Common myeloid progenitor, CD34-positive (primary cell): ENCODE measurements around the gene ZNF575.
"Not testable (repeated sequence)": the region's sequence is repeated elsewhere in the genome, so short reads cannot be mapped to it uniquely, and the experiment has no call there.

Source experiments
- CTCF ChIA-PET: fragments of 350-600 bp; sonication (Branson Sonifier 250); formaldehyde crosslinking; loops from one replicate; lab custom pipeline; 2021; ENCODE audit warnings: antibody characterized with exemption; lab: Charles Lee
- POLR2A ChIA-PET: fragments of 350-600 bp; sonication (Branson Sonifier 250); formaldehyde crosslinking; loops from one replicate; lab custom pipeline; 2021; ENCODE audit warnings: antibody characterized with exemption; lab: Charles Lee
- DNase-seq, 3 donors: peaks; one replicate each; pipeline versions ENCODE4 v3.0.0 to v3.0.0-alpha.2; 2013
- H3K27ac ChIP-seq, 2 experiments: 1 replicate in 1 of 2; 2 replicates in 1 of 2; pipeline ENCODE4 v1.7.0; 2013; ENCODE audit warnings: inconsistent platforms in 2 of 2, low read length in 2 of 2, mild to moderate bottlenecking in 2 of 2, low read depth in 1 of 2, moderate library complexity in 1 of 2; ENCODE audit not compliant: severe bottlenecking in 2 of 2, insufficient read depth in 1 of 2, poor library complexity in 1 of 2
- H3K27me3 ChIP-seq, 5 experiments: replicated peaks in 2 of 5; 1 replicate in 3 of 5; 2 replicates in 2 of 5; pipeline versions ENCODE4 v1.6.1 to v1.7.0; 2013; ENCODE audit warnings: low read length in 4 of 5, mild to moderate bottlenecking in 2 of 5, moderate library complexity in 2 of 5, inconsistent platforms in 1 of 5; ENCODE audit not compliant: insufficient read depth in 5 of 5, control insufficient read depth in 4 of 5
- H3K36me3 ChIP-seq, 4 experiments: 1 replicate in 2 of 4; 2 replicates in 2 of 4; pipeline versions ENCODE4 v1.6.1 to v1.7.0; 2013; ENCODE audit warnings: low read length in 3 of 4, control low read depth in 1 of 4, mild to moderate bottlenecking in 1 of 4; ENCODE audit not compliant: control insufficient read depth in 4 of 4, insufficient read depth in 4 of 4
- H3K4me1 ChIP-seq, 4 experiments: 1 replicate in 3 of 4; 2 replicates in 1 of 4; pipeline versions ENCODE4 v1.6.1 to v1.7.1; 2013; ENCODE audit warnings: low read length in 3 of 4, mild to moderate bottlenecking in 3 of 4, control low read depth in 1 of 4, inconsistent platforms in 1 of 4, moderate library complexity in 1 of 4; ENCODE audit not compliant: control insufficient read depth in 4 of 4, insufficient read depth in 4 of 4; ENCODE audit errors: control extremely low read depth in 1 of 4
- H3K4me3 ChIP-seq, 7 experiments: 1 replicate in 4 of 7; 2 replicates in 3 of 7; pipeline versions ENCODE4 v1.5.1 to v1.7.0; 2013; ENCODE audit warnings: mild to moderate bottlenecking in 7 of 7, low read length in 6 of 7, moderate library complexity in 6 of 7, inconsistent platforms in 2 of 7, low read depth in 2 of 7, control low read depth in 1 of 7; ENCODE audit not compliant: insufficient read depth in 4 of 7, control insufficient read depth in 1 of 7; ENCODE audit errors: extremely low read depth in 1 of 7
- H3K9me3 ChIP-seq, 5 experiments: 1 replicate in 4 of 5; 2 replicates in 1 of 5; pipeline versions ENCODE4 v1.6.1 to v1.7.1; 2013; ENCODE audit warnings: low read length in 4 of 5, mild to moderate bottlenecking in 2 of 5, inconsistent platforms in 1 of 5, low read depth in 1 of 5, moderate library complexity in 1 of 5; ENCODE audit not compliant: control insufficient read depth in 4 of 5, insufficient read depth in 2 of 5; ENCODE audit errors: control extremely low read depth in 1 of 5
- WGBS: methylation state at CpG from one replicate; pipeline ENCODE4 v1.1.5; 2013; ENCODE audit not compliant: insufficient coverage; 5-methylcytosine and 5-hydroxymethylcytosine counted together

ZNF575 gene

DNA sequence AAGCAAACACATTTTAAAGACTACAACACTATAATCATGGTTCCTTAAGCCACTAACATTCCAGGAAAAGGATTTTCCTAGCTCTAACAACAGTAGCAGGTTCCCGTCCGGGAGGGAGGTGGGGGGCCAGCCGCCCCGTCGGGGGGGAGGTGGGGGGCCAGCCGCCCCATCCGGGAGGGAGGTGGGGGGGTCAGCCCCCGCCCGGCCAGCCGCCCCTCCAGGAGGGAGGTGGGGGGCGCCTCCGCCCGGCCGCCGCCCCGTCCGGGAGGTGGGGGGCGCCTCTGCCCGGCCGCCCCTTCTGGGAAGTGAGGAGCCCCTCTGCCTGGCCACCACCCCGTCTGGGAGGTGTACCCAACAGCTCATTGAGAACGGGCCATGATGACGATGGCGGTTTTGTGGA is 14.9 kb downstream of the ZNF575 start:
- WGBS: no CpG with 5 or more reads among the region's 24 CpGs
- H3K27ac ChIP-seq, H3K27me3 ChIP-seq, H3K4me1 ChIP-seq, H3K9me3 ChIP-seq, CTCF ChIA-PET, POLR2A ChIA-PET, H3K4me3 ChIP-seq, DNase-seq: not testable (repeated sequence)
- H3K36me3 ChIP-seq: peaks cover 10 to 62% (median 42%) of the 10 kb centered on the region in 4 experiments

DNA sequence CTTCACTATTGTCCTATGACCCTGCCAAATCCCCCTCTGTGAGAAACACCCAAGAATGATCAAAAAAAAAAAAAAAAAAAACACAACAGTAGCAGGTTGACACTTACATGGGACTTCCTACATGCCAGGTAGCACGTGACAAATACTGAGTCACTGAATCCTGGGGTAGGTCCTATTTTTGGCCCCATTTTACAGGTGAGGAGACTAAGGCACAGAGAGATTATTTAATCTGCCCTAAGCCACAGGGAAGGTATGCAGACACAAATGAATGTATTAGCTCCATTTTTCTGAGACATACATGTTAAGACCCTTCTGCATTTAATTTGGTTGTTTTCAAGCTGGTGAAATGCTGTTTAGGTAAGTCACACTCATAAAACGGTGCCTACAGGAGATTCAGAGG is 15.7 kb downstream of the ZNF575 start:
- 100% methylated on average over 1 of the region's 2 CpGs for WGBS
- no peaks in the 10 kb centered on the region for H3K27me3 ChIP-seq
- no peak for DNase-seq
- no peaks in the 10 kb centered on the region for H3K4me1 ChIP-seq
- no peaks in the 10 kb centered on the region for H3K9me3 ChIP-seq
- POLR2A ChIA-PET: no interaction called here
- peaks cover 5 to 62% (median 45%) of the 10 kb centered on the region in 4 experiments for H3K36me3 ChIP-seq
- CTCF ChIA-PET: interaction anchor here (0.7 to 2.7 kb wide), 4 partner anchors 9 to 46 kb away, joined by 4 to 10 read pairs (median 4); partner anchors contain the start of gene IRGQ
- no peak overlapping the region for H3K4me3 ChIP-seq
- no peak overlapping the region for H3K27ac ChIP-seq

DNA sequence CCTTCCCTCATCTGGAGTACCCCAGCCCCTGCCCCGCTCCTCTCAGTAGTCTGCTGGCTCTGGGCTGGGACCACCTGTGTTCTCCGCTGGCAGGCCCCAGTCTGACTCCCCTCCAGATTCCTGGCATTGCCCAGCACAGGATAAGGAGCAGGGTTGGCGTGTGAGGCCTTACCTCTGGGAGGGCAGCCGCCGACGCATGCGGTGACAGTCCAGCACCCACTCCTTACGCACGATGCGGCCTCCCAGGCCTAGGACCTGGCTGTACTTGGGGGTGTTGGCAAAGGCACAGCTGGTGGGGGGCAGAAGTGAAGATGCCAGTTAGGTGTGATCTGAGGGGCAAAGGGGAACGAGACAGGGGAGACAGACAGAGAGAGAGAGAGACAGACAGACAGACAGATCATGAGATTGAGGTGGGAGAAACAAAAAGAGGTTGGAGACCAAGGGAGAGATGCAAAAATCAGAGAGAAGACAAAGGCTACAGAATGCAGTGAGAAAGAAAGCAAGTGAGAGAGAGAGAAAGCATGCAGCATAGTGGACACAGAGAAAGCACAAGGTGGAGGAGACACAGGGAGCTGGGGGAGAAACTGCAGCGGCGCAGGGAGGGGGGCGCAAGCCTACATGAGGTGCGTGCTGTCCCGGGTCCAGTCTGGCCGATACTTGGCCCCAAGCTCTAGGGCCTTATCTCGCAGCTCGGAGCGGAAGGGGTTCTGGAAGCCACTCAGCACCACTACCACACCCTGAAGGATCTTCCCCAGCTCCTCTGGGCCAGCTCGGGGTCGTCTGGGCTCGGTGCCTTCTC is 18.6 kb downstream of the ZNF575 start:
- H3K9me3 ChIP-seq: no peaks in the 10 kb centered on the region
- POLR2A ChIA-PET: no interaction called here
- WGBS: 94% methylated on average over 22 of the region's 23 CpGs
- H3K27me3 ChIP-seq: no peaks in the 10 kb centered on the region
- no peak overlapping the region for H3K27ac ChIP-seq
- CTCF ChIA-PET: interaction anchor here (7.7 to 14.5 kb wide), 2 partner anchors 14 to 42 kb away, joined by 111 to 247 read pairs; partner anchors contain the start of genes IRGQ, ZNF575 and ZNF576
- H3K4me3 ChIP-seq: no peak overlapping the region
- peaks cover 4 to 58% (median 40%) of the 10 kb centered on the region in 4 experiments for H3K36me3 ChIP-seq
- DNase-seq: no peak
- no peaks in the 10 kb centered on the region for H3K4me1 ChIP-seq

DNA sequence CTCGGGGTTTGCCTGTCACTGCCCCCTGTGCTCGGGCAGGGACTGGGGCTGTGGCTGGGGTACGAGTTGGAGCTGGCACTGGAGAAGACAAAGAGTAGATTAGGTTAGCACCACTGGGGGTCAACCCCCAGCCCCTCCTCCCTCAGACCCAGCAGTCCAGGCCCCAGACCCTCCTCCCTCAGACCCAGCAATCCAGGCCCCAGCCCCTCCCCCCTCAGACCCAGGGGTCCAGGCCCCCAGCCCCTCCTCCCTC is 19.1 kb downstream of the ZNF575 start:
- Histone ChIP-seq H3K4me1 (no peaks in the 10 kb centered on the region), H3K27me3 (no peaks in the 10 kb centered on the region), H3K4me3 (no peak overlapping the region), H3K9me3 (no peaks in the 10 kb centered on the region), H3K36me3 (peaks cover 4 to 56% (median 38%) of the 10 kb centered on the region in 4 experiments), H3K27ac (no peak overlapping the region)
- ChIA-PET POLR2A (no interaction called here), CTCF (interaction anchor here (0.8 to 14.5 kb wide), 3 partner anchors 14 to 116 kb away, joined by 3 to 247 read pairs (median 111); partner anchors contain the start of genes IRGQ, ZNF575 and ZNF576)
- 82% methylated on average over 2 of the region's 3 CpGs for WGBS
- DNase-seq: no peak

DNA sequence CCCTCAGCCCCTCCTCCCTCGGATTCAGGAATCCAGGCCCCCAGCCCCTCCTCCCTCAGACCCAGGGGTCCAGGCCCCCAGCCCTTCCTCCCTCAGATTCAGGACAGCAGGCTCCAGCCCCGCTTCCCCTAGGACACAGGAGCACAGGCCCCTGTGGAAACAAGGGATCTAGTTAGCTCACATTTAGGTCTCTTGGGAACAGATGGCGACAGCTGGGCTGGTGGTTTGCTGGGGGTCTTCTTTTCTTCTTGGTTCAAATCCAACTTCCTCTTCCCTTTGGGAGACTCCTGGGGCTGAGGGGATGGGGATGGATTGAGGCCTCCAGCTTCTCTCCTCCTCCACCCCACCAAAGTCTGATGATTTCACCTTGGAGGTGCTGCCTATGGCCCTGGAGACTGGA is 19.6 kb downstream of the ZNF575 start:
- ChIA-PET CTCF (interaction anchor here (0.8 to 14.5 kb wide), 6 partner anchors 11 to 116 kb away, joined by 3 to 247 read pairs (median 4); partner anchors contain the start of genes IRGQ, ZNF575 and ZNF576), POLR2A (no interaction called here)
- Histone ChIP-seq H3K36me3 (peaks cover 4 to 59% (median 38%) of the 10 kb centered on the region in 4 experiments), H3K4me3 (no peak overlapping the region), H3K27ac (no peak overlapping the region), H3K9me3 (no peaks in the 10 kb centered on the region), H3K27me3 (no peaks in the 10 kb centered on the region), H3K4me1 (no peaks in the 10 kb centered on the region)
- no peak for DNase-seq
- no CpG with 5 or more reads among the region's 3 CpGs for WGBS

DNA sequence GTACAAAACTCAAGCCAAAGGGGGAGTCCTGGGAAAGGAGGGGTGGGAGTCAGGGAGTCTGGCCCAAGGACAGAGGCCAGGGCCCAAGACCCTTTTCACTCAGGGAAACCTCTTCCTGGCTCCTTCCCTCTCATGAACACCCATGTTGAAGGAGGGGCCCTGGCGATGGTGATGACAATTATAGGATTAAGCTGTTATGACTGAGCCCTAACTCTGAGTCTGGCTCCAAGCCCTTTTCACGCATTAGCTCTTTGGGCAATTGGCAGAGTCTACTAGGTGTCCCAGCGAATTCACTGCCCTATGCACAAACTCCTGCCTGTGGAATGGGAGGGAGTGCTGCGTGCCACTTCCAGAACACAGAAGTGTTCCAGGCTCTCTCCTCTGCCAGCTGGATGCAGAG is 20.7 kb downstream of the ZNF575 start:
- H3K4me3 ChIP-seq: no peak overlapping the region
- POLR2A ChIA-PET: interaction anchor here (0.7 kb wide), 1 partner anchor 43 kb away, joined by 3 read pairs; no protein-coding TSS in a partner anchor
- H3K27me3 ChIP-seq: no peaks in the 10 kb centered on the region
- H3K27ac ChIP-seq: no peak overlapping the region
- 100% methylated on average over 3 of the region's 4 CpGs for WGBS
- no peak for DNase-seq
- CTCF ChIA-PET: interaction anchor here (0.6 to 14.5 kb wide), 6 partner anchors 10 to 73 kb away, joined by 3 to 247 read pairs (median 4); partner anchors contain the start of genes IRGQ, ZNF575 and ZNF576
- peaks cover 4 to 63% (median 41%) of the 10 kb centered on the region in 4 experiments for H3K36me3 ChIP-seq
- no peaks in the 10 kb centered on the region for H3K4me1 ChIP-seq
- no peaks in the 10 kb centered on the region for H3K9me3 ChIP-seq
